WTC11 (cell line): ENCODE measurements around the gene MRPL23. TPM values are rescaled to one million over a fixed set of nuclear protein-coding genes. Genes with fewer than 3 reads are reported as not detected.

ENCODE experiments used
- ATAC-seq: fragments of 200-7000 bp; cut with Tn5 transposase; 2 replicates; pipeline ENCODE4 v1.10.0; 2021; ENCODE audit warnings: mild to moderate bottlenecking, moderate library complexity
- CTCF ChIA-PET: fragments of 300-600 bp; sonication (Branson Sonifier 250); formaldehyde crosslinking; loops from one replicate; lab custom pipeline; 2021; ENCODE audit warnings: antibody characterized with exemption; lab: Charles Lee
- POLR2A ChIA-PET: fragments of 350-600 bp; sonication (Branson Sonifier 250); formaldehyde crosslinking; loops from one replicate; lab custom pipeline; 2021; ENCODE audit warnings: antibody characterized with exemption; lab: Charles Lee
- DNase-seq: peaks from one replicate; pipeline ENCODE4 v3.0.0; 2021; ENCODE audit warnings: low spot score
- H3K27ac Mint-ChIP-seq: 2 replicates; pipeline ENCODE4 v1.8.0; 2021; ENCODE audit warnings: mixed read lengths
- H3K27me3 Mint-ChIP-seq: 2 replicates; pipeline ENCODE4 v1.8.0; 2021; ENCODE audit warnings: low read depth, mild to moderate bottlenecking, moderate library complexity, mixed read lengths
- H3K36me3 Mint-ChIP-seq: 2 replicates; pipeline ENCODE4 v1.8.0; 2021; ENCODE audit warnings: mixed read lengths
- H3K4me1 Mint-ChIP-seq: 2 replicates; pipeline ENCODE4 v1.8.0; 2022; ENCODE audit warnings: mixed read lengths
- H3K4me3 Mint-ChIP-seq: 2 replicates; pipeline ENCODE4 v1.8.0; 2021; ENCODE audit warnings: mild to moderate bottlenecking, moderate library complexity, mixed read lengths
- H3K9me3 Mint-ChIP-seq: 2 replicates; pipeline ENCODE4 v1.8.0; 2021; ENCODE audit warnings: mixed read lengths
- ATF1 ChIP-seq: sonication (generic); formaldehyde crosslinking; IDR thresholded peaks from 2 replicates; pipeline ENCODE4 v1.8.1; 2023; ENCODE audit warnings: mild to moderate bottlenecking, moderate library complexity, missing genetic modification reagents
- FOXK1 ChIP-seq: sonication (generic); formaldehyde crosslinking; IDR thresholded peaks from 2 replicates; pipeline ENCODE4 v1.8.0; 2022; ENCODE audit warnings: mild to moderate bottlenecking, moderate library complexity, missing genetic modification reagents
- NFYB ChIP-seq: sonication (generic); formaldehyde crosslinking; conservative IDR thresholded peaks from 2 replicates; pipeline ENCODE4 v1.8.0; 2022; ENCODE audit warnings: low read depth, missing genetic modification reagents
- OVOL2 ChIP-seq: fragments of 250-450 bp; sonication (Bioruptor Pico); IDR thresholded peaks from 2 replicates; pipeline ENCODE4 v1.9.0; 2021; ENCODE audit warnings: mild to moderate bottlenecking, borderline replicate concordance
- RELA ChIP-seq: sonication (generic); formaldehyde crosslinking; IDR thresholded peaks from 2 replicates; pipeline ENCODE4 v1.8.1; 2022; ENCODE audit warnings: missing genetic modification reagents, mild to moderate bottlenecking, borderline replicate concordance
- RORB ChIP-seq: fragments of 250-450 bp; sonication (Bioruptor Pico); IDR thresholded peaks from 2 replicates; pipeline ENCODE4 v1.9.0; 2021; ENCODE audit warnings: mild to moderate bottlenecking
- ZBTB21 ChIP-seq: sonication (generic); formaldehyde crosslinking; IDR thresholded peaks from 2 replicates; pipeline ENCODE4 v1.8.1; 2023; ENCODE audit warnings: mild to moderate bottlenecking, missing genetic modification reagents, borderline replicate concordance
- ZNF121 ChIP-seq: sonication (generic); formaldehyde crosslinking; IDR thresholded peaks from 2 replicates; pipeline ENCODE4 v1.8.0; 2023; ENCODE audit warnings: missing genetic modification reagents
- ZNF219 ChIP-seq: sonication (generic); formaldehyde crosslinking; IDR thresholded peaks from 2 replicates; pipeline ENCODE4 v1.8.0; 2023; ENCODE audit warnings: missing genetic modification reagents, mild to moderate bottlenecking, borderline replicate concordance
- ZNF232 ChIP-seq: sonication (generic); formaldehyde crosslinking; IDR thresholded peaks from 2 replicates; pipeline ENCODE4 v1.8.0; 2022; ENCODE audit warnings: mild to moderate bottlenecking, missing genetic modification reagents
- ZNF317 ChIP-seq: sonication (generic); formaldehyde crosslinking; IDR thresholded peaks from 2 replicates; pipeline ENCODE4 v1.8.1; 2023; ENCODE audit warnings: low read depth, mild to moderate bottlenecking, moderate library complexity, missing genetic modification reagents, borderline replicate concordance
- ZNF671 ChIP-seq: fragments of 250-450 bp; sonication (Bioruptor Pico); IDR thresholded peaks from 2 replicates; pipeline ENCODE4 v1.8.0; 2021; ENCODE audit warnings: mild to moderate bottlenecking
- total RNA-seq: library from RNA; stranded (reverse); gene quantifications from 3 replicates; pipeline ENCODE4 v1.2.3, GENCODE V29; 2021
- TF ChIP-seq, protein P1 (sequence below): fragments of 200-600 bp; IDR thresholded peaks from 2 replicates; pipeline ENCODE4 v1.8.0; 2022; ENCODE audit warnings: antibody characterized with exemption
- TF ChIP-seq, protein P2 (sequence below): sonication (generic); formaldehyde crosslinking; IDR thresholded peaks from 2 replicates; pipeline ENCODE4 v1.8.1; 2023; ENCODE audit warnings: mild to moderate bottlenecking, missing genetic modification reagents, borderline replicate concordance
- TF ChIP-seq, protein P3 (sequence below): fragments of 250-450 bp; sonication (Bioruptor Pico); IDR thresholded peaks from 2 replicates; pipeline ENCODE4 v2.1.2; 2022; ENCODE audit warnings: mild to moderate bottlenecking, moderate library complexity
- TF ChIP-seq, protein P4 (sequence below): sonication (generic); formaldehyde crosslinking; IDR thresholded peaks from 2 replicates; pipeline ENCODE4 v1.8.0; 2023; ENCODE audit warnings: missing genetic modification reagents
- TF ChIP-seq, protein P5 (sequence below): sonication (generic); formaldehyde crosslinking; IDR thresholded peaks from 2 replicates; pipeline ENCODE4 v1.8.0; 2022; ENCODE audit warnings: mild to moderate bottlenecking, missing genetic modification reagents
- TF ChIP-seq, protein P6 (sequence below): fragments of 250-450 bp; sonication (Bioruptor Pico); conservative IDR thresholded peaks from 2 replicates; pipeline ENCODE4 v1.9.0; 2021; ENCODE audit warnings: mild to moderate bottlenecking
- TF ChIP-seq, protein P7 (sequence below): fragments of 250-450 bp; sonication (Bioruptor Pico); IDR thresholded peaks from 2 replicates; pipeline ENCODE4 v1.9.0; 2021; ENCODE audit warnings: mild to moderate bottlenecking, borderline replicate concordance

Gene MRPL23
- total RNA-seq, 1 experiment from 2014 or later = 73.0 TPM

DNA sequence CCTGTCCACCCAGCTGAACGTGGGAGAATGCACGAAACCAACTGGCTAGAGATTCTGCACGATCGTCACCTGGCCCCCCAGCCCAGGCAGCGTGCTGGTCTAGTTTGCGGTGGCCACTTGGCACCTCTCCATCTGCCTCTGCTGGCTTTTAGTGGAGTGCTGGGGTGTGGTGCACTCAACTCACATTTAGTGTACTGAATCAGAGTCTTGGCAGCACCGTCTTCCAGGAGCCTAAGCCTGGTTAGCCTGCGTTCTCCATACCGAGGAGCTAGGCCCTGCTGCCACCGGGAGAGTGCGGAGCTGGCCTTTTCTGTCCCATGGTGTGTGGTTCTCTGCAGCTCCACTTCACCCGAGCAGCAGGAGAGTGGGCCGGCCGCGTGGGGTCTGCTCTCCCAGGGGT, 2.8 kb downstream of the MRPL23 start:
- ATAC-seq (no peak), DNase-seq (no peak)
- Mint-ChIP-seq H3K27ac (no peak overlapping the region), H3K9me3 (no peaks in the 10 kb centered on the region)
- TF ChIP-seq, protein P1, sequence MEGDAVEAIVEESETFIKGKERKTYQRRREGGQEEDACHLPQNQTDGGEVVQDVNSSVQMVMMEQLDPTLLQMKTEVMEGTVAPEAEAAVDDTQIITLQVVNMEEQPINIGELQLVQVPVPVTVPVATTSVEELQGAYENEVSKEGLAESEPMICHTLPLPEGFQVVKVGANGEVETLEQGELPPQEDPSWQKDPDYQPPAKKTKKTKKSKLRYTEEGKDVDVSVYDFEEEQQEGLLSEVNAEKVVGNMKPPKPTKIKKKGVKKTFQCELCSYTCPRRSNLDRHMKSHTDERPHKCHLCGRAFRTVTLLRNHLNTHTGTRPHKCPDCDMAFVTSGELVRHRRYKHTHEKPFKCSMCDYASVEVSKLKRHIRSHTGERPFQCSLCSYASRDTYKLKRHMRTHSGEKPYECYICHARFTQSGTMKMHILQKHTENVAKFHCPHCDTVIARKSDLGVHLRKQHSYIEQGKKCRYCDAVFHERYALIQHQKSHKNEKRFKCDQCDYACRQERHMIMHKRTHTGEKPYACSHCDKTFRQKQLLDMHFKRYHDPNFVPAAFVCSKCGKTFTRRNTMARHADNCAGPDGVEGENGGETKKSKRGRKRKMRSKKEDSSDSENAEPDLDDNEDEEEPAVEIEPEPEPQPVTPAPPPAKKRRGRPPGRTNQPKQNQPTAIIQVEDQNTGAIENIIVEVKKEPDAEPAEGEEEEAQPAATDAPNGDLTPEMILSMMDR = no peak
- TF ChIP-seq ZNF671 (CRISPR knock-in tag) = no peak
- TF ChIP-seq, protein P2, sequence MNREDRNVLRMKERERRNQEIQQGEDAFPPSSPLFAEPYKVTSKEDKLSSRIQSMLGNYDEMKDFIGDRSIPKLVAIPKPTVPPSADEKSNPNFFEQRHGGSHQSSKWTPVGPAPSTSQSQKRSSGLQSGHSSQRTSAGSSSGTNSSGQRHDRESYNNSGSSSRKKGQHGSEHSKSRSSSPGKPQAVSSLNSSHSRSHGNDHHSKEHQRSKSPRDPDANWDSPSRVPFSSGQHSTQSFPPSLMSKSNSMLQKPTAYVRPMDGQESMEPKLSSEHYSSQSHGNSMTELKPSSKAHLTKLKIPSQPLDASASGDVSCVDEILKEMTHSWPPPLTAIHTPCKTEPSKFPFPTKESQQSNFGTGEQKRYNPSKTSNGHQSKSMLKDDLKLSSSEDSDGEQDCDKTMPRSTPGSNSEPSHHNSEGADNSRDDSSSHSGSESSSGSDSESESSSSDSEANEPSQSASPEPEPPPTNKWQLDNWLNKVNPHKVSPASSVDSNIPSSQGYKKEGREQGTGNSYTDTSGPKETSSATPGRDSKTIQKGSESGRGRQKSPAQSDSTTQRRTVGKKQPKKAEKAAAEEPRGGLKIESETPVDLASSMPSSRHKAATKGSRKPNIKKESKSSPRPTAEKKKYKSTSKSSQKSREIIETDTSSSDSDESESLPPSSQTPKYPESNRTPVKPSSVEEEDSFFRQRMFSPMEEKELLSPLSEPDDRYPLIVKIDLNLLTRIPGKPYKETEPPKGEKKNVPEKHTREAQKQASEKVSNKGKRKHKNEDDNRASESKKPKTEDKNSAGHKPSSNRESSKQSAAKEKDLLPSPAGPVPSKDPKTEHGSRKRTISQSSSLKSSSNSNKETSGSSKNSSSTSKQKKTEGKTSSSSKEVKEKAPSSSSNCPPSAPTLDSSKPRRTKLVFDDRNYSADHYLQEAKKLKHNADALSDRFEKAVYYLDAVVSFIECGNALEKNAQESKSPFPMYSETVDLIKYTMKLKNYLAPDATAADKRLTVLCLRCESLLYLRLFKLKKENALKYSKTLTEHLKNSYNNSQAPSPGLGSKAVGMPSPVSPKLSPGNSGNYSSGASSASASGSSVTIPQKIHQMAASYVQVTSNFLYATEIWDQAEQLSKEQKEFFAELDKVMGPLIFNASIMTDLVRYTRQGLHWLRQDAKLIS = no peak
- no peak for TF ChIP-seq ATF1 (CRISPR knock-in tag)
- TF ChIP-seq ZNF232 (CRISPR knock-in tag) = no peak
- TF ChIP-seq, protein P3, sequence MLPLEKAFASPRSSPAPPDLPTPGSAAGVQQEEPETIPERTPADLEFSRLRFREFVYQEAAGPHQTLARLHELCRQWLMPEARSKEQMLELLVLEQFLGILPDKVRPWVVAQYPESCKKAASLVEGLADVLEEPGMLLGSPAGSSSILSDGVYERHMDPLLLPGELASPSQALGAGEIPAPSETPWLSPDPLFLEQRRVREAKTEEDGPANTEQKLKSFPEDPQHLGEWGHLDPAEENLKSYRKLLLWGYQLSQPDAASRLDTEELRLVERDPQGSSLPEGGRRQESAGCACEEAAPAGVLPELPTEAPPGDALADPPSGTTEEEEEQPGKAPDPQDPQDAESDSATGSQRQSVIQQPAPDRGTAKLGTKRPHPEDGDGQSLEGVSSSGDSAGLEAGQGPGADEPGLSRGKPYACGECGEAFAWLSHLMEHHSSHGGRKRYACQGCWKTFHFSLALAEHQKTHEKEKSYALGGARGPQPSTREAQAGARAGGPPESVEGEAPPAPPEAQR (CRISPR knock-in tag) = no peak
- TF ChIP-seq RELA (CRISPR knock-in tag) = no peak
- no peak for TF ChIP-seq OVOL2
- no peak for TF ChIP-seq RORB (CRISPR knock-in tag)
- no peak for TF ChIP-seq ZNF121 (CRISPR knock-in tag)
- TF ChIP-seq FOXK1 (CRISPR knock-in tag) = no peak
- no peak for TF ChIP-seq ZNF219
- TF ChIP-seq, protein P4, sequence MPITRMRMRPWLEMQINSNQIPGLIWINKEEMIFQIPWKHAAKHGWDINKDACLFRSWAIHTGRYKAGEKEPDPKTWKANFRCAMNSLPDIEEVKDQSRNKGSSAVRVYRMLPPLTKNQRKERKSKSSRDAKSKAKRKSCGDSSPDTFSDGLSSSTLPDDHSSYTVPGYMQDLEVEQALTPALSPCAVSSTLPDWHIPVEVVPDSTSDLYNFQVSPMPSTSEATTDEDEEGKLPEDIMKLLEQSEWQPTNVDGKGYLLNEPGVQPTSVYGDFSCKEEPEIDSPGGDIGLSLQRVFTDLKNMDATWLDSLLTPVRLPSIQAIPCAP (CRISPR knock-in tag) = no peak
- TF ChIP-seq, protein P5, sequence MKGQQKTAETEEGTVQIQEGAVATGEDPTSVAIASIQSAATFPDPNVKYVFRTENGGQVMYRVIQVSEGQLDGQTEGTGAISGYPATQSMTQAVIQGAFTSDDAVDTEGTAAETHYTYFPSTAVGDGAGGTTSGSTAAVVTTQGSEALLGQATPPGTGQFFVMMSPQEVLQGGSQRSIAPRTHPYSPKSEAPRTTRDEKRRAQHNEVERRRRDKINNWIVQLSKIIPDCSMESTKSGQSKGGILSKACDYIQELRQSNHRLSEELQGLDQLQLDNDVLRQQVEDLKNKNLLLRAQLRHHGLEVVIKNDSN (CRISPR knock-in tag) = no peak
- TF ChIP-seq, all 79 proteins: peak for 0
- Mint-ChIP-seq H3K4me1 (no peaks in the 10 kb centered on the region), H3K4me3 (no peak overlapping the region), H3K36me3 (no peaks in the 10 kb centered on the region), H3K27me3 (no peaks in the 10 kb centered on the region)
- ChIA-PET CTCF (interaction anchor here (0.8 to 4.7 kb wide), 10 partner anchors 10 to 297 kb away, joined by 3 to 62 read pairs (median 4); no protein-coding TSS in a partner anchor), POLR2A (no interaction called here)

DNA sequence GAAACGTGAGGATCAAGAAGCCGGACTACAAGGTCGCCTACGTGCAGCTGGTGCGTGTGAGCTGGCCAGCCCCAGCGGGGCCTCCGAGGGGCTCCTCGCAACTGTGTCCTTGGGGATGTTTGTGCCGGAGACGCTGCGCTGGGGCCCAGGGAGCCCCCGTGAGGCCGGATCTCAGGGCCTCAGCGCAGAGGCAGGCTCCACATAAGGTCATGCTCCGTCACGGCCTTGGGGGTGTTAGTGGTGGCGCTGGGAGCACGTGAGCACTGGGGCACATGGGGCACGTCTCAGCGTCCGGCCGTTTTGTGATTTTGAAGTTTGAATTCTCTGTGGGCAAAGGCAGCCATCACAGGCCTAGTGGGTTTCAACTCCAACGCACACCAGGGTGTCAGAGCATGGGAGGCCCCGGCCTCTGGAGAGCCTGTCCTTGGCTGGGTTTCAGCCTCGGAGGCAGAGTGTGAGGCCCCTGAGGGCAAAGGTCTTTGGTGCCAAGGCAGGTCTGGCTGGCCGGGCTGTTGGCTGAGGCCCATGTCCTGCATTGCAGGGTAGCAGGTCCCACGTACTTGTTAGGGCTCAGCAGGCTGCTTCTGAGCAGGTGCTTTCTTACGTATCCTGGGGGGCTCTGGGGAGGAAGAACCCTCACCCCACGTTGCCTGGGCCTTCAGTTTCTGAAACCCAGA, 5.8 kb downstream of the MRPL23 start:
- no peaks in the 10 kb centered on the region for H3K36me3 Mint-ChIP-seq
- POLR2A ChIA-PET = no interaction called here
- ATAC-seq = no peak
- H3K27ac Mint-ChIP-seq = no peak overlapping the region
- H3K27me3 Mint-ChIP-seq = no peaks in the 10 kb centered on the region
- DNase-seq = no peak
- no peak overlapping the region for H3K4me3 Mint-ChIP-seq
- CTCF ChIA-PET = interaction anchor here (0.9 to 2.4 kb wide), 3 partner anchors 46 to 198 kb away, joined by 3 to 10 read pairs (median 3); no protein-coding TSS in a partner anchor
- H3K4me1 Mint-ChIP-seq = no peaks in the 10 kb centered on the region
- H3K9me3 Mint-ChIP-seq = no peaks in the 10 kb centered on the region
- TF ChIP-seq, protein P6, sequence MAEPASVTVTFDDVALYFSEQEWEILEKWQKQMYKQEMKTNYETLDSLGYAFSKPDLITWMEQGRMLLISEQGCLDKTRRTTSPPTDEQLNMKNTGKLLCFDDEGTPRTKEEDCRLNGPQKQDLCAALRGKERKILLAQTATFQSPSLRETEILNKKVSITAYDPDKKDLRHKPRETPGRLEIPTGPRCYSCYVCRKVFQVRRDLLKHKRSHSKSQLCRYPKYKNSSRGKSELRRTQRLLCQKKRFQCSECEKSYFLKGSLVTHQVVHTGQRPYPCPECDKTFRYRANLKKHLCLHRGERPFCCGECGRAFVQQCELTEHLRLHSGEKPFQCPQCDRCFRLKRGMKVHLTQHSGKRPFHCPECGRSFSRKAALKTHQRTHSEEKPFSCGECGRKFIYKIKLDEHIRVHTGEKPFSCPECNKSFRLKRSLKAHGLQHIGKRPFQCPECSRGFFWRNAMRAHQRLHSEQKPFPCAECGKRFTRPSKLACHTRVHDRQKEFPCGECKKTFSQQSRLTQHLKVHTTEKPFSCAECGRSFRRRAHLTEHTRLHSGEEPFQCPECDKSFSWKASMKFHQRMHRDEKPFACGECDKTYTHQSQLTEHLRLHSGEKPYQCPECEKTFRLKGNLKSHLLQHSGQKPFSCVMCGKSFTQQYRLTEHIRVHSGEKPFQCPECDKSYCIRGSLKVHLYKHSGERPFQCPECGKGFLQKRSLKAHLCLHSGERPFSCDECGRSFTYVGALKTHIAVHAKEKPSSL (CRISPR knock-in tag) = no peak
- TF ChIP-seq, protein P7, sequence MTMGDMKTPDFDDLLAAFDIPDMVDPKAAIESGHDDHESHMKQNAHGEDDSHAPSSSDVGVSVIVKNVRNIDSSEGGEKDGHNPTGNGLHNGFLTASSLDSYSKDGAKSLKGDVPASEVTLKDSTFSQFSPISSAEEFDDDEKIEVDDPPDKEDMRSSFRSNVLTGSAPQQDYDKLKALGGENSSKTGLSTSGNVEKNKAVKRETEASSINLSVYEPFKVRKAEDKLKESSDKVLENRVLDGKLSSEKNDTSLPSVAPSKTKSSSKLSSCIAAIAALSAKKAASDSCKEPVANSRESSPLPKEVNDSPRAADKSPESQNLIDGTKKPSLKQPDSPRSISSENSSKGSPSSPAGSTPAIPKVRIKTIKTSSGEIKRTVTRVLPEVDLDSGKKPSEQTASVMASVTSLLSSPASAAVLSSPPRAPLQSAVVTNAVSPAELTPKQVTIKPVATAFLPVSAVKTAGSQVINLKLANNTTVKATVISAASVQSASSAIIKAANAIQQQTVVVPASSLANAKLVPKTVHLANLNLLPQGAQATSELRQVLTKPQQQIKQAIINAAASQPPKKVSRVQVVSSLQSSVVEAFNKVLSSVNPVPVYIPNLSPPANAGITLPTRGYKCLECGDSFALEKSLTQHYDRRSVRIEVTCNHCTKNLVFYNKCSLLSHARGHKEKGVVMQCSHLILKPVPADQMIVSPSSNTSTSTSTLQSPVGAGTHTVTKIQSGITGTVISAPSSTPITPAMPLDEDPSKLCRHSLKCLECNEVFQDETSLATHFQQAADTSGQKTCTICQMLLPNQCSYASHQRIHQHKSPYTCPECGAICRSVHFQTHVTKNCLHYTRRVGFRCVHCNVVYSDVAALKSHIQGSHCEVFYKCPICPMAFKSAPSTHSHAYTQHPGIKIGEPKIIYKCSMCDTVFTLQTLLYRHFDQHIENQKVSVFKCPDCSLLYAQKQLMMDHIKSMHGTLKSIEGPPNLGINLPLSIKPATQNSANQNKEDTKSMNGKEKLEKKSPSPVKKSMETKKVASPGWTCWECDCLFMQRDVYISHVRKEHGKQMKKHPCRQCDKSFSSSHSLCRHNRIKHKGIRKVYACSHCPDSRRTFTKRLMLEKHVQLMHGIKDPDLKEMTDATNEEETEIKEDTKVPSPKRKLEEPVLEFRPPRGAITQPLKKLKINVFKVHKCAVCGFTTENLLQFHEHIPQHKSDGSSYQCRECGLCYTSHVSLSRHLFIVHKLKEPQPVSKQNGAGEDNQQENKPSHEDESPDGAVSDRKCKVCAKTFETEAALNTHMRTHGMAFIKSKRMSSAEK = no peak
- TF ChIP-seq ZNF317 (CRISPR knock-in tag) = no peak
- TF ChIP-seq NFYB (CRISPR knock-in tag) = no peak
- no peak for TF ChIP-seq ZNF219
- no peak for TF ChIP-seq ATF1 (CRISPR knock-in tag)
- no peak for TF ChIP-seq ZBTB21 (CRISPR knock-in tag)
